ENCODE results near the gene GTF2IRD2.
"Not testable (repeated sequence)": the region's sequence is repeated elsewhere in the genome, so short reads cannot be mapped to it uniquely, and the experiment has no call there.

DNA sequence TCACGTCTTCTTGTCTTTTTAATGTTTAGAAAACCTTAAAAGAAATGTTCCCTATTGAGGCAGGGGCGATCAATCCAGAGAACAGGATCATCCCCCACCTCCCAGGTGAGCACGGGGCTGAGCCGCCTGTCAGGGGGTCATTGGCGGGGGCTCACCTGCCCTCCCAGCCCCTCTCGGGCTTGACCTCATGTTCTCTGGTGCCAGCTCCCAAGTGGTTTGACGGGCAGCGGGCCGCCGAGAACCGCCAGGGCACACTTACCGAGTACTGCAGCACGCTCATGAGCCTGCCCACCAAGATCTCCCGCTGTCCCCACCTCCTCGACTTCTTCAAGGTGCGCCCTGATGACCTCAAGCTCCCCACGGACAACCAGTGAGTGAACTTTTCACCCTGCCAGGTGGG is 72.4 kb downstream of the GTF2IRD2 start:
- not testable (repeated sequence) for TF ChIP-seq POLR2AphosphoS5 (IDR thresholded peaks at IDR 0.05; ENCODE audit: low read depth, low read length); POLR2A (IDR thresholded peaks at IDR 0.05; ENCODE audit: low read depth, low read length); TAF1 (IDR thresholded peaks at IDR 0.05; ENCODE audit: borderline replicate concordance, low read depth, low read length)

Data from GM12892 (cell line).